ENCODE measurements around the gene CDCA4.

CDCA4 gene

GRCh38 chr14:105012171-105012985 lies 8.5 kb downstream of the CDCA4 start:
- no peak for DNase-seq

GRCh38 chr14:105011312-105011990 lies 9.4 kb downstream of the CDCA4 start:
- no peak for DNase-seq

- DNase-seq, result no peak
Observed at GRCh38 chr14:105010891-105011291, 10.0 kb downstream of the CDCA4 start.

- DNase-seq, result no peak
Observed at GRCh38 chr14:105010106-105010505, 10.8 kb downstream of the CDCA4 start.

- DNase-seq, result no peak
Observed at GRCh38 chr14:105007593-105008264, 13.2 kb downstream of the CDCA4 start.

- DNase-seq, result no peak
Observed at GRCh38 chr14:105006831-105007592, 13.9 kb downstream of the CDCA4 start.

GRCh38 chr14:105005929-105006830 lies 14.7 kb downstream of the CDCA4 start:
- no peak for DNase-seq

- DNase-seq, result no peak
Observed at GRCh38 chr14:105005329-105005928, 15.5 kb downstream of the CDCA4 start.

- no peak for DNase-seq
Observed at GRCh38 chr14:104999361-104999760, 21.5 kb downstream of the CDCA4 start.

- DNase-seq, result no peak
Observed at GRCh38 chr14:104998801-104999200, 22.1 kb downstream of the CDCA4 start.

- DNase-seq, result no peak
Observed at GRCh38 chr14:104996483-104996882, 24.4 kb downstream of the CDCA4 start.

GRCh38 chr14:104996032-104996431 lies 24.9 kb downstream of the CDCA4 start:
- no peak for DNase-seq

GRCh38 chr14:104994978-104995377 lies 25.9 kb downstream of the CDCA4 start:
- DNase-seq, result no peak

GRCh38 chr14:104993808-104994591 lies 26.9 kb downstream of the CDCA4 start:
- DNase-seq, result no peak

- no peak for DNase-seq
Observed at GRCh38 chr14:104993306-104993705, 27.6 kb downstream of the CDCA4 start.

GRCh38 chr14:104992501-104992900 lies 28.4 kb downstream of the CDCA4 start:
- DNase-seq, result no peak

GRCh38 chr14:104991896-104992230 lies 29.0 kb downstream of the CDCA4 start:
- DNase-seq, result no peak

GRCh38 chr14:104989951-104990303 lies 31.0 kb downstream of the CDCA4 start:
- DNase-seq, result no peak

- DNase-seq, result no peak
Observed at GRCh38 chr14:104989236-104989950, 31.5 kb downstream of the CDCA4 start.
